OCI-LY3 (cell line): ENCODE data around the gene CHST13.

Experiments used
- EZH2phosphoT487 ChIP-seq: fragments of 200-600 bp; shearing (Covaris generic); IDR thresholded peaks from 2 replicates; pipeline ENCODE4 v1.6.1; 2018; ENCODE audit warnings: antibody characterized with exemption, mixed run types, low read depth
- TF ChIP-seq, protein P1 (sequence below): fragments of 200-600, 300-600 bp; sonication (generic); IDR thresholded peaks from 2 replicates; pipeline ENCODE4 v1.5.1; 2014; ENCODE audit warnings: antibody characterized with exemption, low read length, low read depth

DNA sequence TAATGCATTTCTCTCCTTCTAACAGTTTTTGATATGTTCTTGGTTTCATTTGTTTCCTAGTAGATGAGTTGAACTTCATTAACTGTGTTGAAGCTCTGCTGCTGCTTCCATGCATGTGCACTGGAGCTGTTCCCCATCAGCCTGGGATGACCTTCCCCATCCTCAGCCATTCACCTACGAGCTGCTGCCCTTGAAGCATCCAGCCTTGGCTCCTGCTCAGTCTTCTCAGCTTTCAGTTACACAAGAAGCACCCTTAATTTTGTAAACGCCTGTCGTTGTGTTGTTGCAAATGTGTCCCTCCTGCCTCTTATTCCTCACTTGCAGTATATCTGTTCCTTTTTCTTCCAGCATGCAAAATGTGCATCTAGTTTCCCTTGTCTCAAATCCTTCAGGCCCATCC, 39.8 kb upstream of the CHST13 start:
- TF ChIP-seq, protein P1, sequence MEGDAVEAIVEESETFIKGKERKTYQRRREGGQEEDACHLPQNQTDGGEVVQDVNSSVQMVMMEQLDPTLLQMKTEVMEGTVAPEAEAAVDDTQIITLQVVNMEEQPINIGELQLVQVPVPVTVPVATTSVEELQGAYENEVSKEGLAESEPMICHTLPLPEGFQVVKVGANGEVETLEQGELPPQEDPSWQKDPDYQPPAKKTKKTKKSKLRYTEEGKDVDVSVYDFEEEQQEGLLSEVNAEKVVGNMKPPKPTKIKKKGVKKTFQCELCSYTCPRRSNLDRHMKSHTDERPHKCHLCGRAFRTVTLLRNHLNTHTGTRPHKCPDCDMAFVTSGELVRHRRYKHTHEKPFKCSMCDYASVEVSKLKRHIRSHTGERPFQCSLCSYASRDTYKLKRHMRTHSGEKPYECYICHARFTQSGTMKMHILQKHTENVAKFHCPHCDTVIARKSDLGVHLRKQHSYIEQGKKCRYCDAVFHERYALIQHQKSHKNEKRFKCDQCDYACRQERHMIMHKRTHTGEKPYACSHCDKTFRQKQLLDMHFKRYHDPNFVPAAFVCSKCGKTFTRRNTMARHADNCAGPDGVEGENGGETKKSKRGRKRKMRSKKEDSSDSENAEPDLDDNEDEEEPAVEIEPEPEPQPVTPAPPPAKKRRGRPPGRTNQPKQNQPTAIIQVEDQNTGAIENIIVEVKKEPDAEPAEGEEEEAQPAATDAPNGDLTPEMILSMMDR, result no peak
- TF ChIP-seq EZH2phosphoT487, result no peak
